Stimulated activated CD8-positive, alpha-beta memory T cell treated with anti-CD3 and anti-CD28 coated beads, Interleukin-7, amount 100 ng/mL, for 4 hours (primary cell): ENCODE measurements around the gene EDEM1.

Experiments used
- DNase-seq, 2 donors: peaks; one replicate each; pipeline ENCODE4 v3.0.0-alpha.2; 2020; ENCODE audit warnings: low read depth in 2 of 2

EDEM1 gene

GRCh38 chr3:5198986-5199731, 11.7 kb downstream of the EDEM1 start:
- no peak for DNase-seq

- no peak for DNase-seq
These were observed 14.0 kb downstream of the EDEM1 start for GRCh38 chr3:5201536-5201935.

GRCh38 chr3:5202222-5202621, 14.7 kb downstream of the EDEM1 start:
- no peak for DNase-seq

- no peak for DNase-seq
These were observed 17.8 kb downstream of the EDEM1 start for GRCh38 chr3:5205165-5205941.

GRCh38 chr3:5210926-5211325, 23.4 kb downstream of the EDEM1 start:
- no peak for DNase-seq

GRCh38 chr3:5212628-5213573, 25.4 kb downstream of the EDEM1 start:
- no peak for DNase-seq

- DNase-seq: no peak
These were observed 26.1 kb downstream of the EDEM1 start for GRCh38 chr3:5213574-5213966.

GRCh38 chr3:5214352-5214751, 26.8 kb downstream of the EDEM1 start:
- no peak for DNase-seq

GRCh38 chr3:5217824-5218595, 30.5 kb downstream of the EDEM1 start:
- DNase-seq: no peak

- no peak for DNase-seq
These were observed 31.3 kb downstream of the EDEM1 start for GRCh38 chr3:5218815-5219214.

- no peak for DNase-seq
These were observed 31.7 kb downstream of the EDEM1 start for GRCh38 chr3:5219216-5219615.

GRCh38 chr3:5220193-5220592, 32.7 kb downstream of the EDEM1 start:
- no peak for DNase-seq

- no peak for DNase-seq
These were observed 33.3 kb downstream of the EDEM1 start for GRCh38 chr3:5220667-5221431.

- no peak for DNase-seq
These were observed 34.2 kb downstream of the EDEM1 start for GRCh38 chr3:5221701-5222100.

- no peak for DNase-seq
These were observed 34.9 kb downstream of the EDEM1 start for GRCh38 chr3:5222283-5223005.

GRCh38 chr3:5226783-5227182, 39.3 kb downstream of the EDEM1 start:
- no peak for DNase-seq

- no peak for DNase-seq
These were observed 40.3 kb downstream of the EDEM1 start for GRCh38 chr3:5227812-5228211.

GRCh38 chr3:5229414-5229813, 41.9 kb downstream of the EDEM1 start:
- no peak for DNase-seq

- DNase-seq: no peak
These were observed 43.6 kb downstream of the EDEM1 start for GRCh38 chr3:5231074-5231473.

- no peak for DNase-seq
These were observed 44.0 kb downstream of the EDEM1 start for GRCh38 chr3:5231487-5231886.
